Measurements from ENCODE around the gene ETV3. TPM values are rescaled to one million over a fixed set of nuclear protein-coding genes. Genes with fewer than 3 reads are reported as not detected.
A peak's percentile ranks its signal among the peaks of the same experiment; 100 is the strongest.

Gene ETV3
- total and polyA plus RNA-seq, 10 of the 15 experiments (the other 5 are each of a cell fraction or from before 2014, with no cell fraction given), result 1.7 to 13.8 (median 7.2) TPM

DNA sequence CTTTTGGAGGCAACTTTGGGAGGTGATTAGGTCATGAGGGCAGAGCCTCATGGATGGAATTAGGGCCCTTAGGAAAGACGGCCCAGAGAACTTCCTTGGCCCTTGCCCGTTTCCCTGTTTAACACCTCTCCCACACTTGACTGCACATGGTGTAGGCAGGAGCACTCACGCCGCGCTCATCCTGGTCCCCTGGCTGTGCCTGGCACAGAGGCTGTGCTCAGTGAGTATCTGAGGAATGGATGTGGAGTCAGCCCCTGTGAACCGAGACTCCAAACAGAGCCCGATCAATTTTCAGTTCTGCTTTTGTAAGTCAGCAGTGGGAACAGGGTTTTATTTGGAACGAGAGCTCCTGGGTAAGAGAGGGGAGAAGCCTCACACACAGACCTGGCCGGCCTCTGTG is 29.8 kb upstream of the ETV3 start (continued):
- TF ChIP-seq, protein P1, sequence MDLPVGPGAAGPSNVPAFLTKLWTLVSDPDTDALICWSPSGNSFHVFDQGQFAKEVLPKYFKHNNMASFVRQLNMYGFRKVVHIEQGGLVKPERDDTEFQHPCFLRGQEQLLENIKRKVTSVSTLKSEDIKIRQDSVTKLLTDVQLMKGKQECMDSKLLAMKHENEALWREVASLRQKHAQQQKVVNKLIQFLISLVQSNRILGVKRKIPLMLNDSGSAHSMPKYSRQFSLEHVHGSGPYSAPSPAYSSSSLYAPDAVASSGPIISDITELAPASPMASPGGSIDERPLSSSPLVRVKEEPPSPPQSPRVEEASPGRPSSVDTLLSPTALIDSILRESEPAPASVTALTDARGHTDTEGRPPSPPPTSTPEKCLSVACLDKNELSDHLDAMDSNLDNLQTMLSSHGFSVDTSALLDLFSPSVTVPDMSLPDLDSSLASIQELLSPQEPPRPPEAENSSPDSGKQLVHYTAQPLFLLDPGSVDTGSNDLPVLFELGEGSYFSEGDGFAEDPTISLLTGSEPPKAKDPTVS (IDR thresholded peaks at IDR 0.05; ENCODE audit: low read depth, low read length), result no peak
- TF ChIP-seq, protein P2, sequence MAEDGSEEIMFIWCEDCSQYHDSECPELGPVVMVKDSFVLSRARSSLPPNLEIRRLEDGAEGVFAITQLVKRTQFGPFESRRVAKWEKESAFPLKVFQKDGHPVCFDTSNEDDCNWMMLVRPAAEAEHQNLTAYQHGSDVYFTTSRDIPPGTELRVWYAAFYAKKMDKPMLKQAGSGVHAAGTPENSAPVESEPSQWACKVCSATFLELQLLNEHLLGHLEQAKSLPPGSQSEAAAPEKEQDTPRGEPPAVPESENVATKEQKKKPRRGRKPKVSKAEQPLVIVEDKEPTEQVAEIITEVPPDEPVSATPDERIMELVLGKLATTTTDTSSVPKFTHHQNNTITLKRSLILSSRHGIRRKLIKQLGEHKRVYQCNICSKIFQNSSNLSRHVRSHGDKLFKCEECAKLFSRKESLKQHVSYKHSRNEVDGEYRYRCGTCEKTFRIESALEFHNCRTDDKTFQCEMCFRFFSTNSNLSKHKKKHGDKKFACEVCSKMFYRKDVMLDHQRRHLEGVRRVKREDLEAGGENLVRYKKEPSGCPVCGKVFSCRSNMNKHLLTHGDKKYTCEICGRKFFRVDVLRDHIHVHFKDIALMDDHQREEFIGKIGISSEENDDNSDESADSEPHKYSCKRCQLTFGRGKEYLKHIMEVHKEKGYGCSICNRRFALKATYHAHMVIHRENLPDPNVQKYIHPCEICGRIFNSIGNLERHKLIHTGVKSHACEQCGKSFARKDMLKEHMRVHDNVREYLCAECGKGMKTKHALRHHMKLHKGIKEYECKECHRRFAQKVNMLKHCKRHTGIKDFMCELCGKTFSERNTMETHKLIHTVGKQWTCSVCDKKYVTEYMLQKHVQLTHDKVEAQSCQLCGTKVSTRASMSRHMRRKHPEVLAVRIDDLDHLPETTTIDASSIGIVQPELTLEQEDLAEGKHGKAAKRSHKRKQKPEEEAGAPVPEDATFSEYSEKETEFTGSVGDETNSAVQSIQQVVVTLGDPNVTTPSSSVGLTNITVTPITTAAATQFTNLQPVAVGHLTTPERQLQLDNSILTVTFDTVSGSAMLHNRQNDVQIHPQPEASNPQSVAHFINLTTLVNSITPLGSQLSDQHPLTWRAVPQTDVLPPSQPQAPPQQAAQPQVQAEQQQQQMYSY (CRISPR knock-in tag; IDR thresholded peaks at IDR 0.05), result no peak
- TF ChIP-seq SREBF2 (IDR thresholded peaks at IDR 0.05; ENCODE audit: low read length) (no peak), MTA2 (IDR thresholded peaks at IDR 0.05; ENCODE audit: low read depth) (peak; percentile 61; the same call in 1 of the 2 replicates), SMARCA5 (IDR thresholded peaks at IDR 0.05) (peak; percentile 97), JUNB (IDR thresholded peaks at IDR 0.05) (no peak), ZSCAN29 (IDR thresholded peaks at IDR 0.05) (no peak), RCOR1 (conservative IDR thresholded peaks at IDR 0.05; ENCODE audit: low read depth, low read length) (0 out of 2 replicates have a peak, but pooled peaks have one; percentile 49), TCF7 (IDR thresholded peaks at IDR 0.05; ENCODE audit: borderline replicate concordance) (no peak), GATAD2B (conservative IDR thresholded peaks at IDR 0.05; ENCODE audit: low read depth) (peak; percentile 70; the same call in 1 of the 2 replicates), BCL11A (IDR thresholded peaks at IDR 0.05; ENCODE audit: low read depth, low read length) (peak; percentile 27; the same call in 1 of the 2 replicates), CEBPB (IDR thresholded peaks at IDR 0.05; ENCODE audit: borderline replicate concordance in 1 of 2, low read depth in 2 of 2, low read length in 2 of 2) (no peak), MTA3 (IDR thresholded peaks at IDR 0.05; ENCODE audit: borderline replicate concordance, low read length) (no peak), EGR1 (IDR thresholded peaks at IDR 0.05; ENCODE audit: borderline replicate concordance in 1 of 2, low read depth in 2 of 2, low read length in 2 of 2) (no peak), EZH2 (IDR thresholded peaks at IDR 0.05; ENCODE audit: borderline replicate concordance, control insufficient read depth, low read depth, low read length) (no peak), BMI1 (IDR thresholded peaks at IDR 0.05; ENCODE audit: borderline replicate concordance) (peak; percentile 55; the same call in 1 of the 2 replicates), EP300 (IDR thresholded peaks at IDR 0.05; ENCODE audit: borderline replicate concordance in 1 of 2, control insufficient read depth in 1 of 2, low read depth in 2 of 2, low read length in 2 of 2) (peak in 1 of 2 experiments; percentile 42; a peak in 1 of 4 replicates)
- TF ChIP-seq, protein P3, sequence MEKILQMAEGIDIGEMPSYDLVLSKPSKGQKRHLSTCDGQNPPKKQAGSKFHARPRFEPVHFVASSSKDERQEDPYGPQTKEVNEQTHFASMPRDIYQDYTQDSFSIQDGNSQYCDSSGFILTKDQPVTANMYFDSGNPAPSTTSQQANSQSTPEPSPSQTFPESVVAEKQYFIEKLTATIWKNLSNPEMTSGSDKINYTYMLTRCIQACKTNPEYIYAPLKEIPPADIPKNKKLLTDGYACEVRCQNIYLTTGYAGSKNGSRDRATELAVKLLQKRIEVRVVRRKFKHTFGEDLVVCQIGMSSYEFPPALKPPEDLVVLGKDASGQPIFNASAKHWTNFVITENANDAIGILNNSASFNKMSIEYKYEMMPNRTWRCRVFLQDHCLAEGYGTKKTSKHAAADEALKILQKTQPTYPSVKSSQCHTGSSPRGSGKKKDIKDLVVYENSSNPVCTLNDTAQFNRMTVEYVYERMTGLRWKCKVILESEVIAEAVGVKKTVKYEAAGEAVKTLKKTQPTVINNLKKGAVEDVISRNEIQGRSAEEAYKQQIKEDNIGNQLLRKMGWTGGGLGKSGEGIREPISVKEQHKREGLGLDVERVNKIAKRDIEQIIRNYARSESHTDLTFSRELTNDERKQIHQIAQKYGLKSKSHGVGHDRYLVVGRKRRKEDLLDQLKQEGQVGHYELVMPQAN (conservative IDR thresholded peaks at IDR 0.05), result no peak
- TF ChIP-seq, protein P4, sequence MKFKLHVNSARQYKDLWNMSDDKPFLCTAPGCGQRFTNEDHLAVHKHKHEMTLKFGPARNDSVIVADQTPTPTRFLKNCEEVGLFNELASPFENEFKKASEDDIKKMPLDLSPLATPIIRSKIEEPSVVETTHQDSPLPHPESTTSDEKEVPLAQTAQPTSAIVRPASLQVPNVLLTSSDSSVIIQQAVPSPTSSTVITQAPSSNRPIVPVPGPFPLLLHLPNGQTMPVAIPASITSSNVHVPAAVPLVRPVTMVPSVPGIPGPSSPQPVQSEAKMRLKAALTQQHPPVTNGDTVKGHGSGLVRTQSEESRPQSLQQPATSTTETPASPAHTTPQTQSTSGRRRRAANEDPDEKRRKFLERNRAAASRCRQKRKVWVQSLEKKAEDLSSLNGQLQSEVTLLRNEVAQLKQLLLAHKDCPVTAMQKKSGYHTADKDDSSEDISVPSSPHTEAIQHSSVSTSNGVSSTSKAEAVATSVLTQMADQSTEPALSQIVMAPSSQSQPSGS (IDR thresholded peaks at IDR 0.05; ENCODE audit: low read length), result 0 out of 2 replicates have a peak, but pooled peaks have one; percentile 23
- TF ChIP-seq, protein P5, sequence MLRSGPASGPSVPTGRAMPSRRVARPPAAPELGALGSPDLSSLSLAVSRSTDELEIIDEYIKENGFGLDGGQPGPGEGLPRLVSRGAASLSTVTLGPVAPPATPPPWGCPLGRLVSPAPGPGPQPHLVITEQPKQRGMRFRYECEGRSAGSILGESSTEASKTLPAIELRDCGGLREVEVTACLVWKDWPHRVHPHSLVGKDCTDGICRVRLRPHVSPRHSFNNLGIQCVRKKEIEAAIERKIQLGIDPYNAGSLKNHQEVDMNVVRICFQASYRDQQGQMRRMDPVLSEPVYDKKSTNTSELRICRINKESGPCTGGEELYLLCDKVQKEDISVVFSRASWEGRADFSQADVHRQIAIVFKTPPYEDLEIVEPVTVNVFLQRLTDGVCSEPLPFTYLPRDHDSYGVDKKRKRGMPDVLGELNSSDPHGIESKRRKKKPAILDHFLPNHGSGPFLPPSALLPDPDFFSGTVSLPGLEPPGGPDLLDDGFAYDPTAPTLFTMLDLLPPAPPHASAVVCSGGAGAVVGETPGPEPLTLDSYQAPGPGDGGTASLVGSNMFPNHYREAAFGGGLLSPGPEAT (IDR thresholded peaks at IDR 0.05; ENCODE audit: low read depth), result peak; percentile 72; the same call in 1 of the 2 replicates

Data from GM12878 (cell line).